Epithelial cell of esophagus (primary cell): ENCODE data around the gene SLN.
A peak's percentile ranks its signal among the peaks of the same experiment; 100 is the strongest.
"Not testable (repeated sequence)": the region's sequence is repeated elsewhere in the genome, so short reads cannot be mapped to it uniquely, and the experiment has no call there.

Source experiments
- DNase-seq: peaks from one replicate; pipeline ENCODE4 v3.0.0; 2010; ENCODE audit warnings: low read depth
- H3K4me3 ChIP-seq: 2 replicates; pipeline ENCODE4 v1.5.1; 2011; ENCODE audit warnings: mild to moderate bottlenecking, low read length, control low read depth
- CTCF ChIP-seq: IDR thresholded peaks from 2 replicates; pipeline ENCODE4 v1.5.1; 2011; ENCODE audit warnings: low read depth, mild to moderate bottlenecking, low read length, control low read depth, inconsistent platforms; ENCODE audit not compliant: insufficient read depth; ENCODE audit errors: missing control alignments

Gene SLN

GRCh38 chr11:107711861-107712755 is at the start of gene SLN:
SLN (minus strand) TSS chr11:107712056.
- H3K4me3 ChIP-seq, result no peak within 1 kb of the TSS
- no peak for TF ChIP-seq CTCF
- no peak for DNase-seq

- H3K4me3 ChIP-seq, DNase-seq: not testable (repeated sequence)
Measured at GRCh38 chr11:107758719-107759355, 47.0 kb upstream of the SLN start.

DNA sequence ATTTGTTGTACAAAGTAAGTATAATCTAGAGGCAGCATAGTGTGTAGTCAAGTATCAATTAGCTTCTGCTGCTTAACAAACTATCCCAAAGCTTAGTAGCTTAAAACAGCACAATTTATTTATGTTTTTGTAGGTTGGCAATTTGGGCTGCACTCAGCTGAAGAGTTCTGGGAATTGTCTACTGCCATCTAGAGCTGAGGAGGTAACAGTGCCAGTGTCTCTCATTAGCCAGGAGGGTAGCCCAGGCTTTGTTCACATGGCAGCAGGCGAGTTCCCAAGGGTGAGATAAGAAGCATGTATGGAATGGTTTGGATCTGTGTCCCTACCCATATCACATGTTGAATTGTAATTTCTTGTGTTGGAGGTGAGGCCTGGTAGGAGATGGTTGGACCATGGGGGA is 45.8 kb upstream of the SLN start:
- no peak overlapping the region for H3K4me3 ChIP-seq
- TF ChIP-seq CTCF, result peak; percentile 18
- DNase-seq, result no peak

DNA sequence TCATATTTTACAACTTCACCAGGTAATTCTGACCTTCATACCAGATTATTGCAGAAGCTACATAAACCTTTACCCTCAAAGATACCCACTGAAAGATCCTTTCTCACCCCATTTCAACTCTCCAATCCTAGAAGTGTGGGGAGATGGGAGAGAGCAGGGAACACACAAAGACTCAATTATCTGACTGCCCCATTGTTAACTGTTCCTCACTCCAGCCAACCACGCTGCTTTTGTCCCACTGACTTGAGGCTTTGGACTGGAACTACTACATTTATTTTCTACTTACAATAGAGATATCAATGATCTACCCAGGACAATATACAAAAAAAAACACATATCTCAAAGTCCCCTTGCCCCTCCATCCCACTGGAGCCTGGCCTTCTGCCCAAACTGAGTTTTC is 44.7 kb upstream of the SLN start:
- H3K4me3 ChIP-seq, result no peak overlapping the region
- TF ChIP-seq CTCF, result no peak
- no peak for DNase-seq

DNA sequence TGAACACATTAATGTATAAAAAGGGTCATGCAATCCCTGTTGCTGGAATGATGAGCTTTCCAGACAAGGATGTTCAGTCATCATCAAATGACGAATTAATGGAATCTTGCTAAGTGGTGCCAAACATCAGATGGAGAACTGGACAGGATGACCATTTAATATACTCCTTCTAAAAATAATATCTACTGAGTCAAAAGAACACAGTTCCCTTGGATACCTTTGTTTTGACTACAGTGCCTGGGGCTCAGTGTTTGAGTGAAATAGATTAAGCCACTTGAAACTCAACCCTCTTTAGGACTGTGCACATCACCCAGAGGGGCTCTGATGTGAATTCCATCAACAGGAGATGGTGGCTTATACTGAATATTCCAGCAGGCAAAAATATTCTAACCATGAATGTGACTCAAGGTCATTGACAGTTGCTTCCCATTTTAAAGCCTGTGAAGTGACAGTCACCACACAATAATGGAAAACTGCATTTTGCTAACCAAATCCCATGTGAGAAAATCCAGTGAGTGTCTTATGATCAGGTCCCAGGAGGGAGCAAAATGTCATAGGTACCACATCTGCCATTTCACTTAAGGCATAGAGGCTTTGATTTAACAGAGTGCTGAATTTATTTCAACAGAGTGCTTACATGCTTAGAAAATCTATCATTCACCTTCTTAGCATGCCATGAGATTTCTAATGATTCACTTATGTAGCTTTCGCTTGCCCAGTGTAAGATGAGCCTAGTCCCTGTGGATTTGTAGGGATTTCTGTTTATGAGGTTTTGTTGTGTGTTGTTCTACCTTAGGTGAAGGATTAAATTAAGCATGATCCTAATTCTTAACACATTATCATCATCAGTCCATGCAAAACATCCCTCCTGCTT is 41.3 kb upstream of the SLN start:
- DNase-seq, result no peak

DNA sequence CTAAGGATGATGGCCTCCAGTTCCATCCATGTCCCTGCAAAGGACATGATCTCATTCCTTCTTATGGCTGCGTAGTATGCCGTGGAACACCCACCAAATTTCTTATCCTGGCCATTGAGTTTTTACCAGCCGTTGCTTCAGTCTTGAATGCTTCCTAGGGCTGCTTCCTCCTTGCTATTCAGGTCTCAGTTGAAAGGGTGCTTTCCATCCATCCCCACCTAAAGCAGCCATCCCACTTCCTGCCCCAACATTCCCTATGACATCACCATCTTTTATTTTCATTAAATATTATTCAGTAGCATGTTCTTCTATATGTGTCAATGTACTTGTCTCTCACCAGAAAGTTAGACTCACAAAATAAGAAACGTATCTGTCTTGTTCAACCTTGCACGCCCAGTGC is 40.7 kb upstream of the SLN start:
- DNase-seq, result no peak
- TF ChIP-seq CTCF, result no peak
- H3K4me3 ChIP-seq, result no peak overlapping the region

More for the DNA sequence above, 41.3 kb upstream of the SLN start:
- no peak for TF ChIP-seq CTCF
- no peak overlapping the region for H3K4me3 ChIP-seq

DNA sequence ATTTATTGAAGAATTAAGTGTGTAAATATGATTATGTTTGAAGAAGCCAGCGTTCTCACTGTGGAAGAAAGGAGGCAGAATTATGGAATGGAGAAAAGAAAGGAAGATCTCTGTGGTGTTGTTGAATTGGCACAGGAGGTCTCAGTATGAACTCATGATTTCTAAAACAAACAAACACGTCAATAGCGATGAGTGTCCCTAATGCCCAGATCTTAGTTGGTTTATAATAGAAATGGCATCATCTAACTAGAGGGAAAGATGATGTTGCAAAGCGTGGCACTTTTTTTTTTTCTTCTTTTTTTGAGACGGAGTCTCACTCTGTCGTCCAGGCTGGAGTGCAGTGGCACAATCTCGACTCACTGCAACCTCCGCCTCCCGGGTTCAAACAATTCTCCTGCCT is 39.2 kb upstream of the SLN start:
- TF ChIP-seq CTCF, result no peak
- DNase-seq, result no peak
- H3K4me3 ChIP-seq, result no peak overlapping the region
